Chondrocyte (in vitro differentiated cells): ENCODE results near the gene ADAM33. TPM values are rescaled to one million over a fixed set of nuclear protein-coding genes. Genes with fewer than 3 reads are reported as not detected.

ENCODE experiments used
- DNase-seq: peaks from one replicate; pipeline ENCODE4 v3.0.0; 2021; ENCODE audit warnings: mixed read lengths, low spot score
- H3K27ac Mint-ChIP-seq: one replicate; pipeline ENCODE4 v1.8.0; 2021; ENCODE audit warnings: mild to moderate bottlenecking, moderate library complexity, mixed read lengths; ENCODE audit not compliant: unreplicated experiment
- H3K27me3 Mint-ChIP-seq: 2 replicates; pipeline ENCODE4 v1.8.0; 2021; ENCODE audit warnings: low read depth, mixed read lengths
- H3K36me3 Mint-ChIP-seq: 2 replicates; pipeline ENCODE4 v1.8.0; 2021; ENCODE audit warnings: low read depth, mixed read lengths
- H3K4me1 Mint-ChIP-seq: 2 replicates; pipeline ENCODE4 v1.8.0; 2021; ENCODE audit warnings: low read depth, mild to moderate bottlenecking, mixed read lengths
- H3K4me3 Mint-ChIP-seq: one replicate; pipeline ENCODE4 v1.8.0; 2021; ENCODE audit warnings: mild to moderate bottlenecking, moderate library complexity, mixed read lengths; ENCODE audit not compliant: unreplicated experiment
- H3K9me3 Mint-ChIP-seq: 2 replicates; pipeline ENCODE4 v1.8.0; 2021; ENCODE audit warnings: low read depth, mixed read lengths
- total RNA-seq: library from RNA; stranded (reverse); gene quantifications from 3 replicates; pipeline ENCODE4 v1.2.1, GENCODE V29; 2021
- TF ChIP-seq, protein P1 (sequence below): fragments of 200-600 bp; sonication (generic); IDR thresholded peaks from 2 replicates; pipeline ENCODE4 v1.5.0; 2021; ENCODE audit warnings: antibody characterized with exemption, mild to moderate bottlenecking, moderate library complexity

The ADAM33 gene
- total RNA-seq, 1 donor from 2014 or later: 13.1 TPM

DNA sequence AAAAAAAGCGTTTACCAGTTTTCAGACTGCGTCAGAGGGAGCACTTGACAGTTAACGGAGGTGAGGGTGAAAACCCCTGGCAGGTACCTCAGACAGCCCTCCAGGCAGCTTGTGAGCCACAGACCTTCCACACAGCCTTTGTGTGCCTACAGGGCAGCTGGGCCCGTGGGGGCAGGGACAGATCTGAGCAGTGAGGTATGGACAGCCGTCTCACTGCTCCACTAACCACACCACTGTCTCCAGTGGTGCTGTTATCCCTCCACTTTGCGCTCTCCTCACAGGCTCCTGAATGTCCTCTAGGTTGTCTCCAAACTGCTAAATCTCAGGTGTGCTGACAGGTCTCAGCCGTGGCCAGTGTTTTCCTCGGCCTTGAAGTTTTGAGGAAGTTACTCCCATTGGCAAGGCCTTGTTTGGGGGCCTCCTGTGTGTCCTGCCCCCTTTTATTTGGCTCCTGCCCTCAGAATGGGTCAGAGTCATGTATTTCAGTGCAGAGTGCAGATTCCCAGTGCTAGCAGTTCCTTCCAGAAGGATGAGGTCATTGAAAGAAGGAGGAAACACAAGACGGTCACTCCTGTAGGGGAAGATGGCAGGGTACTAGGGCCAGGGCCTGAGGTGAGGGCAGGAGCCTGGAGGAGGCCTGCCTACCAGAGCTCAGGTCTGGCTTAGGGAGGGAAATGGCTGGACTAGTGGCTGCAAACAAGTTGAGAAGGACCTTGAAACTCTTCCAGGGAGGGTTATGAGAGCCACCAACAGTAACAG is 30.4 kb downstream of the ADAM33 start:
- no peak for DNase-seq
- TF ChIP-seq, protein P1, sequence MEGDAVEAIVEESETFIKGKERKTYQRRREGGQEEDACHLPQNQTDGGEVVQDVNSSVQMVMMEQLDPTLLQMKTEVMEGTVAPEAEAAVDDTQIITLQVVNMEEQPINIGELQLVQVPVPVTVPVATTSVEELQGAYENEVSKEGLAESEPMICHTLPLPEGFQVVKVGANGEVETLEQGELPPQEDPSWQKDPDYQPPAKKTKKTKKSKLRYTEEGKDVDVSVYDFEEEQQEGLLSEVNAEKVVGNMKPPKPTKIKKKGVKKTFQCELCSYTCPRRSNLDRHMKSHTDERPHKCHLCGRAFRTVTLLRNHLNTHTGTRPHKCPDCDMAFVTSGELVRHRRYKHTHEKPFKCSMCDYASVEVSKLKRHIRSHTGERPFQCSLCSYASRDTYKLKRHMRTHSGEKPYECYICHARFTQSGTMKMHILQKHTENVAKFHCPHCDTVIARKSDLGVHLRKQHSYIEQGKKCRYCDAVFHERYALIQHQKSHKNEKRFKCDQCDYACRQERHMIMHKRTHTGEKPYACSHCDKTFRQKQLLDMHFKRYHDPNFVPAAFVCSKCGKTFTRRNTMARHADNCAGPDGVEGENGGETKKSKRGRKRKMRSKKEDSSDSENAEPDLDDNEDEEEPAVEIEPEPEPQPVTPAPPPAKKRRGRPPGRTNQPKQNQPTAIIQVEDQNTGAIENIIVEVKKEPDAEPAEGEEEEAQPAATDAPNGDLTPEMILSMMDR: no peak
- Mint-ChIP-seq H3K4me3 (no peak overlapping the region), H3K36me3 (peaks cover 21% of the 10 kb centered on the region), H3K27me3 (no peaks in the 10 kb centered on the region), H3K27ac (no peak overlapping the region), H3K4me1 (no peaks in the 10 kb centered on the region), H3K9me3 (peaks cover 5% of the 10 kb centered on the region)

DNA sequence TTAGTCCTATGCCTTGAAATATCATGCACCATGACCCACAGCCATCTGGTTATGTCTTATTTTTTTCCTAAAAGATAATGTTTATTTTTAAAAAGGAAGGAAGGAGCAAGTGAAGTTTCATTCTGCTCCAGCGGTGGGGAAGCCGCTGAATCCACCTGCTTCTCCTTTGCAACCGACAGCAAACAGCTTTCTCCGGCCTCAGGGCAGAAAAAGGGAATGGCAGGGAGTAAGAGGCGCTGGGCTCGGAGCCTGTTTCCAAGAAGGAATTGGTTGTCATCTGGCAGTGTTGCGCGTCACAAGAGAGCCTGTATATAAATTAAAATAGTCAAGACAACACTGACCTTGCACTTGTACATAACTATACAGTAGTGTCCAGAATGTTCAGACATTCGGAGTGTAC is 32.9 kb downstream of the ADAM33 start:
- no peak overlapping the region for H3K4me3 Mint-ChIP-seq
- no peak for DNase-seq

DNA sequence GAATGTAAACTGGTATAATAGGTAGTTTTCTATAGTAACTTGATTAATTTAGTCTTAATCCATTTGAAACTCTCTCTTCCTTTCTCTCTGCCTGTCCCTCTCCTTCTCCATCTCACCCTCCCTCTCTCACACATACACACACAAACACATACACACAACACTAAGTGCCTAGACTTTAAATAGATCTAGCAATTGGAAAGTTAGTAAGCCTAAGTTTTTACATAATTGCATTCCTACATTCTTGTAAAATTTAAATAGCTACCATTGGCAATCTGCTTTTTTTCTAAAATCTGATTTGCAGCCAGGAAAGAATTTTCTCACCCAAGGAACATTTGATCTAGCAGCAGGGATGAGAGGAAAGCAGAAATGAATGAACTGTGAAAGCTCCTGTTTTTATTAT is 34.3 kb downstream of the ADAM33 start:
- no peak overlapping the region for H3K4me3 Mint-ChIP-seq
- H3K36me3 Mint-ChIP-seq: peaks cover 21% of the 10 kb centered on the region
- no peaks in the 10 kb centered on the region for H3K4me1 Mint-ChIP-seq
- H3K27me3 Mint-ChIP-seq: no peaks in the 10 kb centered on the region
- H3K9me3 Mint-ChIP-seq: no peaks in the 10 kb centered on the region
- TF ChIP-seq, protein P1: no peak
- H3K27ac Mint-ChIP-seq: no peak overlapping the region
- no peak for DNase-seq

More for the DNA sequence above, 32.9 kb downstream of the ADAM33 start:
- TF ChIP-seq, protein P1: no peak
- Mint-ChIP-seq H3K9me3 (peaks cover 5% of the 10 kb centered on the region), H3K4me1 (no peaks in the 10 kb centered on the region), H3K36me3 (peaks cover 26% of the 10 kb centered on the region), H3K27me3 (no peaks in the 10 kb centered on the region), H3K27ac (no peak overlapping the region)

DNA sequence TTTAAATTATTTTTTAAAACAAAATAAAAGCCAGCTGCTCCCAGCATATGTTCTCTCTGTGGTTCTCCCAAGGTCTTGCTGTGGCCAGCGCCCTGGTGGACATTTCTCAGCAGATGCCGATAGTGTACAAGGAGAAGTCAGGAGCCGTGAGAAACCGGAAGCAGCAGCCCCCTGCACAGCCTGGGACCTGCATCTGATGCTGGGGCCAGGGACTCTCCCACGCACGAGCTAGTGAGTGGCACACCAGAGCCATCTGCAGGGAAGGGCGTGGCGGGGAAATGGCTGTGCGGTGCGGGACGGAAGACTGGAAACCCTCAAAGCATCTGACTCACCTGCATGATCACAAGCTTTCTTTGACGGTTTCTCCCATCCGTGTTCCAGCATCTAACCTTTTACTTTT is 35.2 kb downstream of the ADAM33 start:
- DNase-seq: no peak
- no peaks in the 10 kb centered on the region for H3K4me1 Mint-ChIP-seq
- TF ChIP-seq, protein P1: no peak
- no peak overlapping the region for H3K27ac Mint-ChIP-seq
- H3K36me3 Mint-ChIP-seq: peaks cover 24% of the 10 kb centered on the region
- H3K9me3 Mint-ChIP-seq: no peaks in the 10 kb centered on the region
- H3K27me3 Mint-ChIP-seq: no peaks in the 10 kb centered on the region
- no peak overlapping the region for H3K4me3 Mint-ChIP-seq

DNA sequence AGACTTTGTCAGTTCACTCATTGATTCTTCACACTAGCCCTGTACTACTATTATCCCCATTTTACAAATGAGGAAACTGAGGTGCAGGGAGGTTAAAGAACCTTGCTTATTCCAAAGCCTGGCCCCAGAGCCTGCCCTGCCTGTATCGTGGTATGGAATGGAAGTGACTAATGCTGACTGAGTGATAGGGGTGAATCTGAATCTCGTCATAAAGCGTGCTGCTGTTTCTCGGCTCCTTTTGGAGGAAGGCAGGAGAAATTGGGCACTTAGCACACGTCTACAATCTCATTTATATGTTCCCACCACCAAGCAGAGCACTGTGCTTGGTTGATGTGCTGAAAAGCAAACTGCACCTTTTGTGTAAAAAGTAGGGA is 35.8 kb downstream of the ADAM33 start:
- H3K27me3 Mint-ChIP-seq: no peaks in the 10 kb centered on the region
- H3K36me3 Mint-ChIP-seq: peaks cover 25% of the 10 kb centered on the region
- TF ChIP-seq, protein P1: no peak
- H3K4me3 Mint-ChIP-seq: no peak overlapping the region
- DNase-seq: no peak
- H3K9me3 Mint-ChIP-seq: peaks cover under 1% of the 10 kb centered on the region
- no peaks in the 10 kb centered on the region for H3K4me1 Mint-ChIP-seq
- H3K27ac Mint-ChIP-seq: no peak overlapping the region
